Caco-2 (cell line): Measurements from ENCODE around the gene PBLD. TPM values are rescaled to one million over a fixed set of nuclear protein-coding genes. Genes with fewer than 3 reads are reported as not detected.

Experiments
- BruUV-seq: library from RNA; stranded (reverse); fragments of 400-500 nt; replicated peaks from 2 replicates; lab custom pipeline; 2021; lab: Mats Ljungman, UMichigan
- CTCF ChIA-PET: fragments of 300-600 bp; sonication (Branson Sonifier 250); formaldehyde crosslinking; loops from one replicate; lab custom pipeline; 2022; ENCODE audit warnings: antibody characterized with exemption; lab: Charles Lee
- POLR2A ChIA-PET: fragments of 300-600 bp; sonication (Branson Sonifier 250); formaldehyde crosslinking; loops from one replicate; lab custom pipeline; 2022; ENCODE audit warnings: antibody characterized with exemption; lab: Charles Lee
- DNase-seq, 2 experiments: peaks; one replicate each; pipeline versions ENCODE4 v3.0.0 to v3.0.0-alpha.2; 2020 to 2022
- H3K27me3 ChIP-seq: replicated peaks from 2 replicates; pipeline ENCODE4 v1.6.0; 2011; ENCODE audit warnings: low read length; ENCODE audit not compliant: control insufficient read depth, insufficient read depth
- H3K36me3 ChIP-seq: 2 replicates; pipeline ENCODE4 v1.5.1; 2011; ENCODE audit warnings: low read length; ENCODE audit not compliant: control insufficient read depth, insufficient read depth
- H3K4me1 ChIP-seq: fragments of 250-450 bp; sonication (Bioruptor Pico); 2 replicates; pipeline ENCODE4 v1.5.1; 2020; ENCODE audit warnings: mild to moderate bottlenecking
- H3K4me3 ChIP-seq: 2 replicates; pipeline ENCODE4 v1.5.1; 2011; ENCODE audit warnings: low read depth, mild to moderate bottlenecking, control low read depth, low read length
- H3K9me3 ChIP-seq: fragments of 250-450 bp; sonication (Bioruptor Pico); 2 replicates; pipeline ENCODE4 v1.5.1; 2020; ENCODE audit warnings: mild to moderate bottlenecking, moderate library complexity
- H3K27ac Mint-ChIP-seq: one replicate; pipeline ENCODE4 v1.8.0; 2022; ENCODE audit warnings: mixed read lengths; ENCODE audit not compliant: unreplicated experiment
- H3K27me3 Mint-ChIP-seq: one replicate; pipeline ENCODE4 v1.8.0; 2022; ENCODE audit warnings: mixed read lengths; ENCODE audit not compliant: insufficient read depth, unreplicated experiment
- H3K36me3 Mint-ChIP-seq: one replicate; pipeline ENCODE4 v1.8.0; 2022; ENCODE audit warnings: mild to moderate bottlenecking, mixed read lengths; ENCODE audit not compliant: insufficient read depth, unreplicated experiment
- H3K4me1 Mint-ChIP-seq: one replicate; pipeline ENCODE4 v1.8.0; 2022; ENCODE audit warnings: low read depth, mixed read lengths; ENCODE audit not compliant: unreplicated experiment
- H3K4me3 Mint-ChIP-seq: one replicate; pipeline ENCODE4 v1.8.0; 2022; ENCODE audit warnings: mild to moderate bottlenecking, moderate library complexity, mixed read lengths; ENCODE audit not compliant: unreplicated experiment
- H3K9me3 Mint-ChIP-seq: one replicate; pipeline ENCODE4 v1.8.0; 2022; ENCODE audit warnings: mixed read lengths; ENCODE audit not compliant: unreplicated experiment
- CTCF ChIP-seq, 2 experiments: fragments of 200-600 bp in 1 of 2; IDR thresholded peaks; 1 replicate in 1 of 2; 2 replicates in 1 of 2; pipeline versions ENCODE4 v1.5.1 to v1.8.0; 2011 to 2022; ENCODE audit warnings: antibody characterized with exemption in 1 of 2, control low read depth in 1 of 2, inconsistent platforms in 1 of 2, low read depth in 1 of 2, low read length in 1 of 2, mild to moderate bottlenecking in 1 of 2, moderate library complexity in 1 of 2; ENCODE audit not compliant: insufficient read depth in 1 of 2, severe bottlenecking in 1 of 2, unreplicated experiment in 1 of 2
- intact Hi-C: fragments of 100-400 bp; cut with micrococcal nuclease; formaldehyde crosslinking; loops from one replicate; pipeline ENCODE4 v1.10.0; 2022; ENCODE audit not compliant: unreplicated experiment
- total RNA-seq: library from RNA; stranded (reverse); gene quantifications from 2 replicates; pipeline ENCODE4 v1.2.3, GENCODE V29; 2022

The PBLD gene
- total RNA-seq, 1 experiment from 2014 or later: 15.3 TPM

DNA sequence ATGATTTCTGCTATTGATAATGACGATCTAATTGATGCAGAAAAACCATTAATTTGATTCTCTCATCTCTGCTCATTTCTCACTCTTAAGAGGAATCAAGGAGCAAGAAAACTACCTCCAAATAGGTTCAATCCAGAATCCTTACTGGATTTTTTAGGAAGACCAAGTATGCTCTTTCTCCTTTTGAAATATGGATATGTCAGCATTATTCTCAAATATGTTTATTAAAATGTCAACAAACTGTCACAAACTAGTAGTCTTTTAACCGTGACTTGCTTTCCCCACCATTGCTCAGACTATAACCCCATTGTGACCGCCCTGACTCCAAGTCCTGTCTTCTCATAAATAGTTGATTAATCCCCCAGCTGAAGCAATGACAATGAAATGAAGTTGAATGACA, 99.7 kb downstream of the PBLD start:
- Mint-ChIP-seq H3K27me3 (peaks cover 5% of the 10 kb centered on the region), H3K9me3 (no peaks in the 10 kb centered on the region), H3K4me1 (peaks cover 7% of the 10 kb centered on the region), H3K4me3 (no peak overlapping the region), H3K36me3 (no peaks in the 10 kb centered on the region), H3K27ac (no peak overlapping the region)
- no TSS peak for BruUV-seq
- DNase-seq: no peak
- ChIA-PET POLR2A (no interaction called here), CTCF (interaction anchor here (1.2 kb wide), 1 partner anchor 20 kb away, joined by 4 read pairs; no protein-coding TSS in a partner anchor)
- intact Hi-C loops: loop anchor here (5.0 kb wide), 1 partner anchor 69 kb away; no protein-coding TSS in a partner anchor
- no peaks in the 10 kb centered on the region for H3K27me3 ChIP-seq
- H3K4me3 ChIP-seq: no peak overlapping the region
- H3K36me3 ChIP-seq: no peaks in the 10 kb centered on the region
- 0 out of 2 replicates have a peak, but pooled peaks cover 5% of the 10 kb centered on the region for H3K4me1 ChIP-seq
- no peaks in the 10 kb centered on the region for H3K9me3 ChIP-seq
- no peak for TF ChIP-seq CTCF (IDR thresholded peaks at IDR 0.05; ENCODE audit: insufficient read depth in 1 of 2, low read depth in 1 of 2, low read length in 1 of 2, severe bottlenecking in 1 of 2, unreplicated experiment in 1 of 2)

Other genes with a start within 250 kb of the PBLD start
- gene MYPN, start 223.4 kb downstream of the PBLD start, total RNA-seq: not detected in 2 replicates
- gene ATOH7, start 100.8 kb downstream of the PBLD start, total RNA-seq: 0.21 and 0.54 TPM in 2 replicates
- 262 and 283 TPM in 2 replicates for gene HNRNPH3, start 864 bp downstream of the PBLD start, total RNA-seq
- gene RUFY2, start 74.3 kb upstream of the PBLD start, total RNA-seq: 42.4 and 44.0 TPM in 2 replicates
- gene DNA2, start 139.0 kb upstream of the PBLD start, total RNA-seq: 85.5 and 88.1 TPM in 2 replicates
- gene SLC25A16, start 194.6 kb upstream of the PBLD start, total RNA-seq: 57.3 and 60.0 TPM in 2 replicates
- 18.6 and 19.1 TPM in 2 replicates for gene TET1, start 227.4 kb upstream of the PBLD start, total RNA-seq